NCI-H128 (cell line): ENCODE results near the gene CAPN9.
"Not testable (repeated sequence)": the region's sequence is repeated elsewhere in the genome, so short reads cannot be mapped to it uniquely, and the experiment has no call there.

Source experiments
- DNase-seq: peaks from one replicate; lab custom pipeline; 2025; ENCODE audit not compliant: unreplicated experiment; lab: John Stamatoyannopoulos, UW

The CAPN9 gene

DNA sequence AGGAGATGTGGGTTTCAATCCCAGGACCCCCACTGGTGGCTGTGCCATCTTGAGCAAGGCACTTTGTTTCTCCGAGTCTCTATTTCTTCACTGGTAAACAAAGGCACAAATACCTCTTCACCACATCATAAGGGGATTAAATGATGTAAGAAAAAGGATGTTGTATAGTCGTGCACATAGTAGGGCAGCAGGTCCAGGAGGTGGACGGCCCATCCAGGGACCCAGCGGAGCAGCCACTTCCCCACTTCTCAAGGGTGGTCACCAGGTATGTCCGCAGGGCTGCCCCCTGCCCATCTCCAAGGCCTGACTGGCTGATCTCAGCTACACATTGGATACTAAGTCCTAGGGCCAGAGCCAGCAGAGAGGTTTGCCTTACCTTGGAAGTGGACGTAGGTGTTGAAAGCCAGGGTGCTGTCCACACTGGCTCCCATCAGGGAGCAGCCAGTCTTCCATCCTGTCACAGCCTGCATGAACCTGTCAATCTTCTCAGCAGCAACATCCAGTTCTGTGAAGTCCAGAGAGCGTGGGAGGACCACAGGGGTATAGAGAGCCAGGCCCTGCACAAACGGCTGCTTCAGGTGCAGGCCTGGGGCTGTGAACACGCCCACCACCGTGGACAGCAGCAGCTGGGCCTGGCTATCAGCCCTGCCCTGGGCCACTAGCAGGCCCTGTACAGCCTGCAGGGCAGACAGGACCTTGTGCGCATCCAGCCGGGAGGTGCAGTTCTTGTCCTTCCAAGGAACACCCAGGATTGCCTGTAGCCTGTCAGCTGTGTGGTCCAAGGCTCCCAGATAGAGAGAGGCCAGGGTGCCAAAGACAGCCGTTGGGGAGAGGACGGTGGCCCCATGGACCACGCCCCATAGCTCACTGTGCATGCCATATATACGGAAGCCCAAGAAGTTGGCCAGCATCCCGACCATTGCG lies 37.3 kb upstream of the CAPN9 start:
- no peak for DNase-seq

DNA sequence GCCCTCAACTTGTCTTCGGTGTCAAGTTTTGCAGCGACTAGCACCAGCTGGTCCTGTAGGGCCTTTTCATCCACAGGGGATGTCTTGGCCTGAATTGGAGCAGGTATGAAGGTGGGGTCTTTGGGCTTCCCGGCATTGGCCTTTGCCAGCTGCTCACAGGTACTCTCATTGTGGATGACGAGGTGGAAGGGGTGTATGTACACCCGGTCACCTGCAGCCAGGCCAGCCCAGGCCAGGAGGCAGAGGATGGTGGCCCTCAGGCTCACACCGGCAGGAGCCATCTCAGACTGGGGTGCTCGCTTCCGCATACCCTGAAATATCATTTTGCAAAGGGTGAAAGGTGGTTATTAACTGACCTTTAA lies 36.7 kb upstream of the CAPN9 start:
- no peak for DNase-seq

DNA sequence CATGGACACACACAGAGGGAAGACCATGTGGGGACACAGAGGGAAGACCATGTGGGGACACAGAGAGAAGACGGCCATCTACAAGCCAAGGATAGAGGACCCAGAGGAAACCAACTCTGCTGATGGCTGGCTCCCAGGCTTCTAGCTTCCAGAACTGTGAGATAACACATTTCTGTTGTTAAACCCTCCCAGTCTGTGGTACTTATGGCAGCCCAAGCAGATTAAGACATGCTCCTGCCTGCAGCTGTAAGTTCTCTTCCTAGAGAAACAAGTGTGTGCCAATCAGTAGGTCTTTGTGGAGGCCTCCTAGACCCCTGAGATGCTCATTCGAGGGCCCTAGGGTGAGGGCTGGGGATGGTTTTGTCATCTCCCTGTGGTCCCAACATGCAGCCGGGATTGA lies 35.9 kb upstream of the CAPN9 start:
- no peak for DNase-seq

DNA sequence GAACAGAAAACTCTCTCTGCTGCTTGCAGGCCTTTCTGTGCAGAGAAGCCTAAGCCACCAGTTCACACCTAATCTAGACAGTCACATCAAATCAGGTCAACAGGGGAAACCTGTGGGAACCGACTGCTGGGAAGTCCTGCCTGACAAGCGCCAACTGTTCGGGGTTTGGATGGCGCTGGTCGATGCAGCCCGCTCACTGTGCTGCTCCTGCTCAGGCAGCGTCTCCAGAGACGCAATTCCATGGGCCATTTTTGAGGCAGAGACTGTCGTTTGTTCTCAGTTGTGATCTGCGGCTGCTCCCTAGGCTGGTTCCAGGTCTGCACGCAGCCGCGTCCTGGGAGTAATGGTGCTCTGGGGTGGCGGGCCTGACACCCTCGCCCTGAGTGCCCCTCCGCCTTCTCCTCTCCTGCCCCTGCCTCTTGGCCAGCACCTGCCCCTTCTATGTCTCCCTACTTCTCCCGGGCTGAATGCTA lies 34.7 kb upstream of the CAPN9 start:
- no peak for DNase-seq

DNA sequence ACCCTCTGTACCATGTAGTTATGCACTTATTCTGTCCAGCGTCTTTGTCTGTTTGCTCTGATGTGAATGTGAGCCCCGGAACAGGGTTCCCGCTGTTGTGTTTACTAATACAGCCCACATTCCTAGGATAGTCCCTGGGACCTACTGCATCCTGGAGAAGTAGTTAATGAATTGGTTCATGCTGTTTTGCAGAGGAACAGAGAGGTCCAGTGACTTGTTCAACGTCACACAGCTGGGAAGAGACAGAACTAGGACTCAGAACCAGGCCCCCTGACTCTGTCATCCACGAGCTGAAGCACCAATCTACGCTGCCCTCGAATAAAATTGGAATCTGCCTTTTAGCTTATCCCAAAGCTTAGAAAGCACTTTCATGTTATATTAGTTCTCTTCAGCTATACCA lies 34.0 kb upstream of the CAPN9 start:
- DNase-seq, result no peak

DNA sequence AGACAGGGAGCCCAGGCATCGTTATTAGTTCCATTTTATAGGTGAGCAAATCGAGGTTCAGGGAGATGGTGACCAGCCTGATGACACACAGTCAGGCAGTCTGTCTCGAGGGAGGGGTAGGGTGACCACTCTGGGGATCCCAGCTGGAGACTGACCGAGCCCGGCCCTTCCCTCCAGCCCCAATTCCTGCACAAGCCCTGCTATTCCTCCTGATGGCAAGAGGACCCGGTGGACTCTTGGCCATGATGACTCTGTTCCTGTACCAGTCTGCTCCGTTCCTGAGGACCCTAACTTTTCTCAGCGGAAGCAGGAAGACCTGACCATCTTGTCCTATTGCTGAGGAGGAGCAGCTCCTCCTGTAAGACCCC lies 33.7 kb upstream of the CAPN9 start:
- DNase-seq, result no peak

DNA sequence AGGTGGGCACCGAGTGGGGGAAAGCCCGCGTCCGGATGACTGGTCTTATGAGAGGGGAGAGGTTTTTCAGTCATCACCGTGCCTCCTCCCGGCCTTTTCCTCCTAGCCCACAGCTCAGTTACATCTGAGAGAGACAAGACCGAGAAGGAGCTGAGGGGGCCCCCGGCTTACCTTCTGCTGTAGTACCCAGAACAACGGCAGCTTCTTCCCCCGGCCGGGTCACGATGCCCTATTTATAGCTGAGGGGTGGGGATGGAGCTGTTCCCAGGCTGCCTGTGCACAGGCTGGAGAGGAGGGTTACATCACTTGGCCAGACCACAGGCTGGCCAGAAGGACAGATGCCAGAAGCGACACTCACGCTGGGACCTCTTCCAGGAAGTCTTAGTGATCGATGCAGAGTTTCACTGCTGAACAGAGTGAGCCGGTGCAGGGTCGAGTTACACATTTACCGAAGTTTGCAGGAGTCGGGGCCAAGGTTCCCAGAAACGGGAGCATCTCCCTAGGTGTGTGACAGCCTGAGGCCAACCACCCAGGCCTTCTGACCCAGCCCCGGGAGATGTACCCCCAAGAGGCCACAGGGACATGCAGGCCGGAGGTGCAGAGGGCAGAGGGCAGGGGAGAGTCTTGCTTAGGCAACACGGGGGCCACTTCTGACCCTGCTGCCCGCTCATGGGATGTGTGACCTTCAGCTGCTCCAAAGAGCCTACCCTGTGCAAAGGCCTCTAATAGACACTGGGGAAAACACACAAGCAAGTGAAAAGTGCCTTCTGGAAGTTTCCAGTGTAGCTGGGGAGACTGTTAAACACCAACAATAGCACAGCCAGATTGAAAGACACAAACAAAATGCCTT lies 33.0 kb upstream of the CAPN9 start, which contains the start of gene AGT:
Gene AGT, minus strand, starts transcription at position 208 of the 850 bp plus-strand sequence. CDS start 3,299 bp downstream, outside the sequence.
- no peak for DNase-seq

DNA sequence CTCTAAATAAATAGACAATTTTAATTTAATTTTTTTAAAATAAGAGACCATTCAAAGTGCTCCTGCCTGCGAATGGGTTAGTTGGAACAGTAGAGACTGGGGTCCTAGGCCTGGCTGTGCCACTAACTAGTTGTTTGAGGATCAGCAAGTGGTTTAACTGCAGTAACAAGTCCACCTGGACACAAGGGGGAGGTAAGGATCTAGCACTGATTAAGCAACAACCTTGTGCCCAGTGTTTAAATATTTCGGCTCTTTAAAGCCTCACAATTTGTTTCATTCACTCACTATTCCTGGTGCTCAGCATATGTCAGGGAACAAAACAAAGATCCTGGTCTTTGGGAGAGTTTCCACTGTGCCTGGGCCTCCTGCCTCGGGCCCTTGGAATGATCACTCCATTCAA lies 31.7 kb upstream of the CAPN9 start:
- DNase-seq, result no peak

DNA sequence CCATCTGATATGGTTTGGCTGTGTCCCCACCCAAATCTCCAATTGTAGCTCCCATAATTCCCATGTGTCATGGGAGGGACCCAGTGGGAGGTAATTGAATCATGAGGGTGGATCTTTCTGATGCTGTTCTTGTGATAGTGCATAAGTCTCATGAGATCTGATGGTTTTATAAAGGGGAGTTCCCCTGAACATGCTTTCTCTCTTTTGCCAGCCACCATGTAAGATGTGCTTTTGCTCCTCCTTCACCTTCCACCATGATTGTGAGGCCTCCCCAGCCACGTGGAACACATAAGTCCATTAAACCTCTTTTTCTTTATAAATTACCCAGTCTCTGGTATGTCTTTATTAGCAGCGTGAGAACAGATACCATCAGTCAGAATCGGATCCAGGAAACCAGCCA lies 30.7 kb upstream of the CAPN9 start:
- not testable (repeated sequence) for DNase-seq

DNA sequence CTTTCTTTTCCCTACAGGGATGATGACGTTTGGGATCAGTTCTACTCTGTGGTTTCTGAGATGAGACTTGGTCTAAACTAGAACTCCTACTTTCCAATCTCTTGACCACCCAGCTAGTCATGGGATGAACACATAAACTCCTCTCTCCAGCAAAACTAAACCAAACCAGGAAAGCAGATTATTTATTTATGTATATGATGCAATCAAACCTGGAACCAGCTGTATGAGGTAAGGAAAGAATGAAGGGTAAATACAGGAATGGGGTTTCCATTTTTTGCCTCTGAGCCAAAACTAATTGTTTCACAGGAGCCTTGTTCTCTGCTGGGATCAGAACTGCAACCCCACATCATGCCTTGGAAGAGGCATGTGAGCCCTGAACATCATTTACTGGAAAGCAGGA lies 29.9 kb upstream of the CAPN9 start:
- DNase-seq, result no peak

DNA sequence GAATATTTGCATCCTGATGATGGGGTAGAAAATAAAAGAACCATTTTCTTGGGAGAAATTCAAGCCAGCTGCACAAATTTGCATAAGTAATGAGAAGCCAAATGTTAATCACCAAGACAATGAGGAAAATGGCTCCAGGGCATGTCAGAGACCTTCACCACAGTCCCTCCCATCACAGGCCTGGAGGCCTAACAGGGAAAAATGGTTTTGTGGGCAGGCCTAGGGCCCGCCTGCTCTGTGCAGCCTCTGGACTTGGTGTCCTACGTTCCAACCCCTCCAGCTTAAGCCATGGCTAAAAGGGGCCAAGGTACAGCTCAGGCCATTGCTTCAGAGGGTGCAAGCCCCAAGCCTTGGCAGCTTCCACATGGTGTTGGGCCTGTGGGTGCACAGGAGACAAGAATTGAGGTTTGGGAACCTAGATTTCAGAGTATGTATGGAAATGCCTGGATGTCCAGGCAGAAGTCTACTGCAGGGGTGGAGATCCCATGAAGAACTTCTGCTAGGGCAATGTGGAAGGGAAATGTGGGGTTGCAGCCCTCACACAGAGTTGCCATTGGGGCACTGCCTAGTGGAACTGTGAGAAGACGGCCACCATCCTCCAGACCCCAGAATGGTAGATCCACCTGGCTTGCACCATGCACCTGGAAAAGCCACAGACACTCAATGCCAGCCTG lies 25.2 kb upstream of the CAPN9 start:
- not testable (repeated sequence) for DNase-seq

DNA sequence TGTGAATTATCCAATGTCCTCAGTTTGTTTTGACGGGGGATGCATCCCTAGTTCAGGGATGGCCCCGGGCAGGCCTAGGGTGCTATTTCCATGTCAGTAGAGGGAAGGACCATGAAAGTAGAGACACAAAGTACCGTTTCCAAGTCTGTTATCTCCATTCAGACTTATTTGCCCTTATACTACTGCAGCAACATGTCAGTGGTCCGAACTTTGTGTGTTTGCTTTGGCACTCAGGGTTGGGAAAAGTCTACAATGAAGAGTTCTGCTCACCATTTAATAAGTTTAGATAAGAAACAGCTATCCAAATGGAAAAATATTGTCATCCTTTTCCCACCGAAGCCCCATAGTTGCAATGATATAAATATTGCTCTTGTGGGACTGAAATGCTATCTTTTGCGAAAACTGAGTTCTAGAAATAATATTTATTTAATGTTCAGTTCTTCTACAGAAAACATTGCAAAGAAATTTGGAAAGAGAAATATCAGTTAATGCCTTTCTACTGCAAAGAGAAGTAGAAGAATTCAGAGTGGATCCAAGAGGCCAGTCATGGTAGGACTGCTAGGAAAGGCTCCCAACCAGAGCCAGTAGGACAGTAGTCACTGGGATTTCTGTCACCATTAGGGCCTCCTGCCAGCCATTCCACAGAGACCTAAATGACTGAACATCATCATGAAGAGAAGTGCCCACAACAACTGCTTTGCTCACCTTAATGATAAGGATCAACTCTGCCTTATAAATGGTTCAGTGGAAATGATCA lies 21.8 kb upstream of the CAPN9 start:
- no peak for DNase-seq

DNA sequence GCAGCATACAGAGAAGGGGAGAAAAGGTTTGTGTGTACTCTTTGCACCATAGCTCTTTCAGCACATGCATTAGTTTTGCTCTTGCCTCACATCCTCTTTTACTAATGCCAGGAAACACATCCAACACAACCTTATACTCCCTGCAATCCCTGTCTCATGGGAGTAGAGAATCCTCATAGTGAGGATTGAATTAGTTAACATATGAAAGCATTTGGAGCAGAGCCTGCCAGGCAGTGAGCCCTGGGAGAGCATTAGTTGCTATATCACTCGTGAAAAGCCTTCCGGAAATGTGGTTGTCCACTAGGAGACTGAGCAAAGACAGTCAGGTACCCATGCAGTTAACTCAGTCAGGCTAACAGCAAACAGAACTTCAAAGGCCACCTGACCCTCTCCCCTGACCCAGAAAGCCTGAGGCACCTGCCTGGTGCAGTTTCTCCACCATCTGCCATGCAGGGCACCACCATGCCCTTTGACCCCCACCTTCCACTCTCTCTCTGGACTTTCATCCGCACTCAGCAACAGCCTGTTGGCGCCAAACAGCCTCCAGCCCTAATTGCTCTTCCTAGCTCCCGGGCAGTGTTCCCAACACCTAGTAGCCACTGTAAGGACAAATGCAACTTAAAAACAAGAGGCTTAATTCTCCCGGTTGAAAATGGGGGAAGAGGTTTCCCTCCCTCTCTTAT lies 18.3 kb upstream of the CAPN9 start:
- no peak for DNase-seq

DNA sequence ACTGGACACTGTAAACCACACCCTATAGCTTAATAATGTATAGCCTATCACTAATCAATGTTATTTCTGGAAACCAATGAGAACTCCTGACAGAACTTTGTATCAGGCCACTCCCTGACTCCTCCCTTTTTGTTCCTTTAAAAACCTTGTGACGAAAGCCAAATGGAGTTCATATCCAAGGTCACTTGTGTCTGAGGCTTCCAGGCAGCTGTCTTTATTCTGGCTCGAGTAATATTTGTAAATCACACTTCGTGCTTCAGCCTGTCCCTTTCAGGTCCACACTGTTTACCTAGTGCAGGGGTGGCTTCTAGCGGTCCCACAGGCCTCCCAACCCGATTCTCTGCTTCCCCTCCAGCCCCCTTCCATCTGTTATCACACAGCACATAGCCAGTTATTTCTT lies 16.2 kb upstream of the CAPN9 start:
- no peak for DNase-seq

DNA sequence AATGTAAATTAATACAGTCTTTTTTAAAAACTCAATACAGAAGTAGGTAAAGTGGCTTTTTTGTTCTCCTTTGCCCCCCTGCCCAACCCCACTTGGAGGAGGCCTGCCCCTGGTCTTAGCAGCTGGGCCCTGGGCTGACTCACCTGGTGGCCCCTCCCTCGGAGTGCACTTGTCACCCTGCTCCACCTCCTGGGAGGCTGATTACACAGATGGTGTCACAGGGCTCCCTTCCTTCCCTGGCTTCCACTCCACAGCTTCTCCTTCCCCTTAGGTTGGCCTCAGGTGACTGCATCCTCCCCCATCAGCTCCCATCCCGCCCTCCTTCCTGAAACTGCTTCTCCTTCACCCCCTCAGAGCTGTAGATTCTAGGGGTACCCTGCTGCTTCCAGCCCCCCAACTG lies 11.7 kb upstream of the CAPN9 start:
- DNase-seq, result no peak

DNA sequence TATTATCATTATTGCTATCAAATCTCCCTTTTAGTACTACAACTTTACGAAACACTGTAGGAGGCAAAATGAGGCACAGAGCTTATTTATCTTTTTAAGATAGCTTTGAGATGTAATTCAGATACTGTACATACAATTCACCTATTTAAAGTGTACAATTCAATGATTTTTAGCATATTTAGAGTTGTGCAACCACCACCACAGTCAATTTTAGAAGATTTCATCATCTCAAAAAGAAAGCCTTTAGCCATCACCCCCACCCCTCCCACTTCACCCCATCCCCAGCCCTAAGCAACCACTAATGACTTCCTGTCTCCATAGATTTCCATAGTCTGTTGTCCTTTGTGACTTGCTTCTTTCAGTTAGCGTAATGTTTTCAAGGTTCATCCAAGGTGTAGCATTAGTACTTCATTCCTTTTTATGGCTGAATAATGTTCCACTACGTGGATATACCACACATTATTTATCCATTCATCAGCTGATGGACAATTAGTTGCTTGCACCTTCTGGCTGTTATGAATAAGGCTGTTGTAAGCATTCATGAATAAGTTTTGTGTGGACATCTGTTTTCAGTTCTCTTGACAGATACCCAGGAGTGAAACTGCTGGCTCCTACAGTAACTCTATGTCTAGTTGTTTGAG lies 9.4 kb upstream of the CAPN9 start:
- no peak for DNase-seq

DNA sequence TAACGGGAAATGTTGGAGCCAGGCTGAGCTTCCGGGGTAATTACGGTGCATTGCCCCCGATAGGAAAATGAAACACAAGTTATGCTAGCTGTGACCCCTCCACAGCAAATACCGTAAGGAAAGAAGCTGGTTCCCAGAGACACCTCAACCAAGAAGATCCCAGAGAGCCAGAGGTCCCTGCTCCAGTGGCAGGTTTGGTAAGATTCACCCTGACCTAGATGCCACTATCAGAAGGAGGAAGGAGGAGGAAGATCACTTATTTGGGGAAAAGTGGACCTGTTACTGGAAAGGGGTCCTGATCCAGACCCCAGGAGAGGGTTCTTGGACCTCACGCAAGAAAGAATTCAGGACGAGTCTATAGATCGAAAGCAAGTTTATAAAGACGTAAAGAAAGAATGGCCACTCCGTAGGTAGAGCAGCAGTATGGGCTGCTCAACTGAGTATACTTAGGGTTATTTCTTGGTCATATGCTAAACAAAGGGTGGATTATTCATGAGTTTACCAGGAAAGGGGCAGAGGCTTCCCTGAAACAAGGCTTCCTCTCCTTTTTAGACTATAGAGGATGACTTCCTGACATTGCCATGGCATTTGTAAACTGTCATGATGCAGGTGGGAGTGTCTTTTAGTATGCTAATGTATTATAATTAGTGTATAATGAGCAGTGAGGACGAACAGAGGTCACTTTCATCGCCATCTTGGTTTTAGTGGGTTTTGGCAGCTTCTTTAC lies 7.5 kb upstream of the CAPN9 start:
- no peak for DNase-seq

DNA sequence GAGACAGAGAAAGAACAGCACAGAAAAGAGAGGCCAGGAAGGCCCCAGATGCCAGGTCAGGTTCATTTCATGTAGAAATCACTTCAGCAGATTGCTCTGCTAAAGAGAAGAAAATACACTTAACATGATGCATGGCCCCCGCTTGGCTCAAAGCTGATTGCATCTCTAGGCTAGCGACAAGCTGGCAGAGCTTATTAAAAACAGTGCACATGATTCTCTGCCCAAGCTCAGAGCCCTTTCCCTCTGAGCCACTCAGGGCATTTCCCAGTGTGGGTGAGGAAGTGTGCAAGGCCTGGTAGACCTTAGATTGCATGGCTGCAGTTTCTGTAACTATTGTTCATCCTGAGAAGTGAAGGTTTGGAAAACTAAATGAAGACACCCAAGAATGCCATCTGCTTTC lies 3.3 kb upstream of the CAPN9 start:
- no peak for DNase-seq

DNA sequence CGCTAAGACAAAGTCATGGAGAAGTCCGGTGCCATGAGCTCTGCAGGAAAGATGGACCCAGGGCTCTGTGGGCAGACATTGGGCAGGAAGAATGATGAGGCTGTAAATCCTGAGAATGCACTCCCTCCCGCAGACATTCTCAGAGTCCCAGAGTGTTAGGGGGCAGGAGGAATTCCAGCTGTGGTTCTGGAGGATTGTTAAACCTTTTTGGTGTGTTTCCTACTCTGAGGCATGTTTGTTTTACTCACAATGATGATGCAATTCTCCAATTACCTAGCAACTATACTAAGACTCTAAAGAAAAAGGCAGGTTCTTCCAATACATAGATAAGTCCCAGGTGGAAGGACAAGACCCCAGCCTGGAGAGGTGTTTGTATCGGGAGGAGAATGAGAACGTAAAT lies 2.8 kb upstream of the CAPN9 start:
- no peak for DNase-seq
